Liver (tissue), 9 donors: ENCODE results near the gene PHEX. TPM values are rescaled to one million over a fixed set of nuclear protein-coding genes. Genes with fewer than 3 reads are reported as not detected.

Source experiments
- DNase-seq: peaks from one replicate; pipeline ENCODE4 v3.0.0-alpha.2; 2017; ENCODE audit warnings: low spot score
- H3K27ac ChIP-seq, 2 donors: one replicate each; pipeline ENCODE4 v1.7.0; 2013; ENCODE audit warnings: inconsistent platforms in 2 of 2, low read length in 2 of 2, control low read depth in 1 of 2, low read depth in 1 of 2, mild to moderate bottlenecking in 1 of 2
- H3K27me3 ChIP-seq, 4 donors: one replicate each; pipeline versions ENCODE4 v1.6.1 to v1.7.0; 2013; ENCODE audit warnings: low read length in 3 of 4, inconsistent platforms in 1 of 4, mild to moderate bottlenecking in 1 of 4, moderate library complexity in 1 of 4; ENCODE audit not compliant: control insufficient read depth in 4 of 4, insufficient read depth in 4 of 4
- H3K36me3 ChIP-seq, 4 donors: one replicate each; pipeline versions ENCODE4 v1.6.1 to v1.7.0; 2013; ENCODE audit warnings: low read length in 3 of 4, mild to moderate bottlenecking in 3 of 4, low read depth in 1 of 4, moderate library complexity in 1 of 4; ENCODE audit not compliant: control insufficient read depth in 4 of 4, insufficient read depth in 3 of 4
- H3K4me1 ChIP-seq, 4 donors: one replicate each; pipeline versions ENCODE4 v1.6.1 to v1.7.0; 2013; ENCODE audit warnings: low read length in 3 of 4, mild to moderate bottlenecking in 3 of 4, moderate library complexity in 1 of 4; ENCODE audit not compliant: control insufficient read depth in 4 of 4, insufficient read depth in 4 of 4
- H3K4me3 ChIP-seq, 3 donors: one replicate each; pipeline versions ENCODE4 v1.6.1 to v1.7.0; 2013; ENCODE audit warnings: low read length in 3 of 3, control low read depth in 1 of 3, low read depth in 1 of 3, mild to moderate bottlenecking in 1 of 3
- H3K9ac ChIP-seq, 2 donors: one replicate each; pipeline ENCODE4 v1.7.0; 2013; ENCODE audit warnings: low read length in 2 of 2, mild to moderate bottlenecking in 2 of 2, moderate library complexity in 2 of 2, control low read depth in 1 of 2, low read depth in 1 of 2
- H3K9me3 ChIP-seq, 4 donors: one replicate each; pipeline versions ENCODE4 v1.6.1 to v1.7.0; 2013; ENCODE audit warnings: low read length in 3 of 4; ENCODE audit not compliant: control insufficient read depth in 4 of 4
- EGR1 ChIP-seq, 2 donors: IDR thresholded peaks; 2 replicates each; pipeline ENCODE4 v1.6.1; 2016 to 2018; ENCODE audit warnings: antibody characterized with exemption in 2 of 2, low read depth in 2 of 2
- FOXA1 ChIP-seq: IDR thresholded peaks from 2 replicates; pipeline ENCODE4 v1.6.1; 2016; ENCODE audit warnings: antibody characterized with exemption
- FOXA2 ChIP-seq: IDR thresholded peaks from 2 replicates; pipeline ENCODE4 v1.6.1; 2016; ENCODE audit warnings: antibody characterized with exemption
- GABPA ChIP-seq, 2 donors: IDR thresholded peaks in 1 of 2; conservative IDR thresholded peaks in 1 of 2; 2 replicates each; pipeline ENCODE4 v1.6.1; 2016; ENCODE audit warnings: antibody characterized with exemption in 2 of 2, mild to moderate bottlenecking in 1 of 2, moderate library complexity in 1 of 2
- HNF4A ChIP-seq, 2 donors: conservative IDR thresholded peaks; 2 replicates each; pipeline ENCODE4 v1.6.1; 2016; ENCODE audit warnings: antibody characterized with exemption in 2 of 2, mild to moderate bottlenecking in 2 of 2
- HNF4G ChIP-seq: IDR thresholded peaks from 2 replicates; pipeline ENCODE4 v1.6.1; 2016; ENCODE audit warnings: antibody characterized with exemption
- JUND ChIP-seq, 2 donors: IDR thresholded peaks; 2 replicates each; pipeline ENCODE4 v1.6.1; 2016; ENCODE audit warnings: antibody characterized with exemption in 2 of 2
- MAX ChIP-seq: IDR thresholded peaks from 2 replicates; pipeline ENCODE4 v1.6.1; 2016; ENCODE audit warnings: antibody characterized with exemption
- NR2F2 ChIP-seq: IDR thresholded peaks from 2 replicates; pipeline ENCODE4 v1.6.1; 2016; ENCODE audit warnings: antibody characterized with exemption
- RAD21 ChIP-seq, 2 donors: IDR thresholded peaks; 2 replicates each; pipeline ENCODE4 v1.6.1; 2016; ENCODE audit warnings: antibody characterized with exemption in 2 of 2, mild to moderate bottlenecking in 2 of 2
- RXRA ChIP-seq, 2 donors: IDR thresholded peaks; 2 replicates each; pipeline ENCODE4 v1.6.1; 2017 to 2018; ENCODE audit warnings: antibody characterized with exemption in 2 of 2, mild to moderate bottlenecking in 1 of 2
- SP1 ChIP-seq: IDR thresholded peaks from 2 replicates; pipeline ENCODE4 v1.6.1; 2018; ENCODE audit warnings: antibody characterized with exemption, mild to moderate bottlenecking
- TAF1 ChIP-seq: conservative IDR thresholded peaks from 2 replicates; pipeline ENCODE4 v1.6.1; 2016; ENCODE audit warnings: antibody characterized with exemption, mild to moderate bottlenecking
- YY1 ChIP-seq: IDR thresholded peaks from 2 replicates; pipeline ENCODE4 v1.6.1; 2016; ENCODE audit warnings: antibody characterized with exemption, mild to moderate bottlenecking
- ZBTB33 ChIP-seq: IDR thresholded peaks from 2 replicates; pipeline ENCODE4 v1.6.1; 2016; ENCODE audit warnings: antibody characterized with exemption
- WGBS: extraction: QIAGEN DNeasy Blood & Tissue Kit; methylation state at CpG from one replicate; pipeline ENCODE4 v1.1.7; 2013; 5-methylcytosine and 5-hydroxymethylcytosine counted together
- polyA plus RNA-seq, 2 donors: library from polyadenylated mRNA; stranded (reverse) in 1 of 2; unstranded in 1 of 2; fragments of 200-250 nt in 1 of 2; fragments of >200 nt in 1 of 2; fragmentation: Nextera tagmentation in 1 of 2; extraction: Ambion mirVana in 1 of 2; gene quantifications; one replicate each; pipeline versions ENCODE4 v1.2.1 to v1.2.3, GENCODE V29; 2013 to 2015
- total RNA-seq, 2 donors: library from RNA; depleted of rRNA; stranded (reverse); fragments of >200 nt; gene quantifications; one replicate each; pipeline ENCODE4 v1.2.3, GENCODE V29; 2014
- TF ChIP-seq, protein P1 (sequence below): IDR thresholded peaks from 2 replicates; pipeline ENCODE4 v1.6.1; 2016; ENCODE audit warnings: antibody characterized with exemption
- TF ChIP-seq, protein P2 (sequence below): IDR thresholded peaks from 2 replicates; pipeline ENCODE4 v1.6.1; 2016; ENCODE audit warnings: antibody characterized with exemption, mild to moderate bottlenecking
- TF ChIP-seq, protein P3 (sequence below): fragments of 150-350 bp; IDR thresholded peaks from 2 replicates; pipeline ENCODE4 v1.5.1; 2017; ENCODE audit warnings: improper control_type of control experiment, low read depth, low read length; ENCODE audit not compliant: missing input control
- donor health status: healthy.
- donor health status: healthy.
- donor health status: healthy.
- donor health status: healthy.
- donor health status: healthy.

Gene PHEX
- total and polyA plus RNA-seq, 4 donors, result 0.01 to 0.14 (median 0.08) TPM; not detected in 1

DNA sequence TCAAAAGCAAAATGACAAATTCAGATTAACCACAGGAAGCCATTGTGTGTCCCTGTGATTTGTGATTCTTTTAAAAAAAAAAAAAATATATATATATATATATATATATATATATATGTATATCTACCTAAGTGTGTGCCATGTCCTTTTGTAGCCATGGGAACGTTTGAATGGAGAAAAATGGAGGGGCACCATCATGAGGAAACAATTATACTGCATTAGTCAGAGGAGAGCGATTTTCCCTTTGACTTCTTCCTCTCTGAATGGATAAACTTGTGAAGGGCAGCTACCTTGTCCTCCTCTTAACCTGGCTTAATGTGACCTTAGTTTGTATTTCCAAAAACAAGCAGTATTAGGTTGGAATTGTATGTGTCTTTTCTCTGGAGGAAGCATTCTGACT, 217.2 kb downstream of the PHEX start:
- DNase-seq, result no peak
- TF ChIP-seq RXRA (IDR thresholded peaks at IDR 0.05) (no peak), NR2F2 (no peak), RAD21 (IDR thresholded peaks at IDR 0.05) (no peak), EGR1 (IDR thresholded peaks at IDR 0.05; ENCODE audit: low read depth in 2 of 2) (no peak), ZBTB33 (no peak), SP1 (no peak), YY1 (no peak), HNF4G (no peak), HNF4A (conservative IDR thresholded peaks at IDR 0.05) (no peak), TAF1 (no peak), FOXA2 (no peak), GABPA (IDR thresholded peaks at IDR 0.05 in 1 of 2, conservative IDR thresholded peaks at IDR 0.05 in 1 of 2) (no peak), FOXA1 (no peak)
- TF ChIP-seq, protein P1, sequence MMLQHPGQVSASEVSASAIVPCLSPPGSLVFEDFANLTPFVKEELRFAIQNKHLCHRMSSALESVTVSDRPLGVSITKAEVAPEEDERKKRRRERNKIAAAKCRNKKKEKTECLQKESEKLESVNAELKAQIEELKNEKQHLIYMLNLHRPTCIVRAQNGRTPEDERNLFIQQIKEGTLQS, result no peak
- TF ChIP-seq, protein P2, sequence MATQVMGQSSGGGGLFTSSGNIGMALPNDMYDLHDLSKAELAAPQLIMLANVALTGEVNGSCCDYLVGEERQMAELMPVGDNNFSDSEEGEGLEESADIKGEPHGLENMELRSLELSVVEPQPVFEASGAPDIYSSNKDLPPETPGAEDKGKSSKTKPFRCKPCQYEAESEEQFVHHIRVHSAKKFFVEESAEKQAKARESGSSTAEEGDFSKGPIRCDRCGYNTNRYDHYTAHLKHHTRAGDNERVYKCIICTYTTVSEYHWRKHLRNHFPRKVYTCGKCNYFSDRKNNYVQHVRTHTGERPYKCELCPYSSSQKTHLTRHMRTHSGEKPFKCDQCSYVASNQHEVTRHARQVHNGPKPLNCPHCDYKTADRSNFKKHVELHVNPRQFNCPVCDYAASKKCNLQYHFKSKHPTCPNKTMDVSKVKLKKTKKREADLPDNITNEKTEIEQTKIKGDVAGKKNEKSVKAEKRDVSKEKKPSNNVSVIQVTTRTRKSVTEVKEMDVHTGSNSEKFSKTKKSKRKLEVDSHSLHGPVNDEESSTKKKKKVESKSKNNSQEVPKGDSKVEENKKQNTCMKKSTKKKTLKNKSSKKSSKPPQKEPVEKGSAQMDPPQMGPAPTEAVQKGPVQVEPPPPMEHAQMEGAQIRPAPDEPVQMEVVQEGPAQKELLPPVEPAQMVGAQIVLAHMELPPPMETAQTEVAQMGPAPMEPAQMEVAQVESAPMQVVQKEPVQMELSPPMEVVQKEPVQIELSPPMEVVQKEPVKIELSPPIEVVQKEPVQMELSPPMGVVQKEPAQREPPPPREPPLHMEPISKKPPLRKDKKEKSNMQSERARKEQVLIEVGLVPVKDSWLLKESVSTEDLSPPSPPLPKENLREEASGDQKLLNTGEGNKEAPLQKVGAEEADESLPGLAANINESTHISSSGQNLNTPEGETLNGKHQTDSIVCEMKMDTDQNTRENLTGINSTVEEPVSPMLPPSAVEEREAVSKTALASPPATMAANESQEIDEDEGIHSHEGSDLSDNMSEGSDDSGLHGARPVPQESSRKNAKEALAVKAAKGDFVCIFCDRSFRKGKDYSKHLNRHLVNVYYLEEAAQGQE, result no peak
- TF ChIP-seq, protein P3, sequence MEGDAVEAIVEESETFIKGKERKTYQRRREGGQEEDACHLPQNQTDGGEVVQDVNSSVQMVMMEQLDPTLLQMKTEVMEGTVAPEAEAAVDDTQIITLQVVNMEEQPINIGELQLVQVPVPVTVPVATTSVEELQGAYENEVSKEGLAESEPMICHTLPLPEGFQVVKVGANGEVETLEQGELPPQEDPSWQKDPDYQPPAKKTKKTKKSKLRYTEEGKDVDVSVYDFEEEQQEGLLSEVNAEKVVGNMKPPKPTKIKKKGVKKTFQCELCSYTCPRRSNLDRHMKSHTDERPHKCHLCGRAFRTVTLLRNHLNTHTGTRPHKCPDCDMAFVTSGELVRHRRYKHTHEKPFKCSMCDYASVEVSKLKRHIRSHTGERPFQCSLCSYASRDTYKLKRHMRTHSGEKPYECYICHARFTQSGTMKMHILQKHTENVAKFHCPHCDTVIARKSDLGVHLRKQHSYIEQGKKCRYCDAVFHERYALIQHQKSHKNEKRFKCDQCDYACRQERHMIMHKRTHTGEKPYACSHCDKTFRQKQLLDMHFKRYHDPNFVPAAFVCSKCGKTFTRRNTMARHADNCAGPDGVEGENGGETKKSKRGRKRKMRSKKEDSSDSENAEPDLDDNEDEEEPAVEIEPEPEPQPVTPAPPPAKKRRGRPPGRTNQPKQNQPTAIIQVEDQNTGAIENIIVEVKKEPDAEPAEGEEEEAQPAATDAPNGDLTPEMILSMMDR, result no peak
- WGBS, result 59% methylated on average over 2 of the region's 2 CpGs

DNA sequence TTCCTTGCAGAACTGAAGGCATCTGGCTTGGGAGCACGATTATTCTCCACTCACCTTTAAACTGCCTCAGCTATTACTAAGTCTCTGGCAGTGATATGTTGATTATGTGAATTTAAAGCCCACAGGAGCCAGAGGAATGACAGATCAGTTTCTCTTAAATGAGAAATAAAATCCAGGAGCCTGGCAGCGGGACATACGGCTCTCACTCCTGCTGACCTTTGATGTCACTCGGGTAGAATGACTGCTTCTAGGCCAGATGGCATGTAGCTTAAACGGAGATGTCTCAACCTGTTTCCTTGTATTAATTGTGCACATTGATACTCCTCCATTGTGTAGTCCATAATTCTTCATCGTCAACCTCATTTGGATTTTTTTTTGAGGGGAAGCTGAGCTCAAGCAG, 236.6 kb downstream of the PHEX start:
- H3K27ac ChIP-seq, result no peak overlapping the region
- no peaks in the 10 kb centered on the region for H3K27me3 ChIP-seq
- no peak overlapping the region for H3K4me3 ChIP-seq
- WGBS, result 71% methylated on average over 6 of the region's 6 CpGs
- H3K4me1 ChIP-seq, result no peaks in the 10 kb centered on the region
- TF ChIP-seq NR2F2, result no peak
- no peak for TF ChIP-seq TAF1
- TF ChIP-seq, protein P3, result no peak
- TF ChIP-seq JUND (IDR thresholded peaks at IDR 0.05), result no peak
- no peak for TF ChIP-seq GABPA (IDR thresholded peaks at IDR 0.05 in 1 of 2, conservative IDR thresholded peaks at IDR 0.05 in 1 of 2)
- no peak for TF ChIP-seq HNF4G
- no peak for TF ChIP-seq EGR1 (IDR thresholded peaks at IDR 0.05; ENCODE audit: low read depth in 2 of 2)
- no peak for TF ChIP-seq RXRA (IDR thresholded peaks at IDR 0.05)
- TF ChIP-seq FOXA2, result no peak
- TF ChIP-seq, protein P1, result no peak
- TF ChIP-seq SP1, result no peak
- no peak for TF ChIP-seq ZBTB33
- no peak for TF ChIP-seq MAX
- no peak for TF ChIP-seq HNF4A (conservative IDR thresholded peaks at IDR 0.05)
- TF ChIP-seq RAD21 (IDR thresholded peaks at IDR 0.05), result no peak
- no peak overlapping the region for H3K9ac ChIP-seq
- peaks cover 0 to 2% (median 0%) of the 10 kb centered on the region in 4 donors for H3K9me3 ChIP-seq
- DNase-seq, result no peak
- no peaks in the 10 kb centered on the region for H3K36me3 ChIP-seq

More for the DNA sequence above, 217.2 kb downstream of the PHEX start:
- no peak overlapping the region for H3K9ac ChIP-seq
- H3K27ac ChIP-seq, result no peak overlapping the region
- no peaks in the 10 kb centered on the region for H3K4me1 ChIP-seq
- H3K27me3 ChIP-seq, result peaks cover 0 to 5% (median 0%) of the 10 kb centered on the region in 4 donors
- H3K9me3 ChIP-seq, result no peaks in the 10 kb centered on the region
- H3K4me3 ChIP-seq, result no peak overlapping the region
- no peaks in the 10 kb centered on the region for H3K36me3 ChIP-seq
